Measurements from ENCODE around the gene RFWD3.

Gene RFWD3

DNA sequence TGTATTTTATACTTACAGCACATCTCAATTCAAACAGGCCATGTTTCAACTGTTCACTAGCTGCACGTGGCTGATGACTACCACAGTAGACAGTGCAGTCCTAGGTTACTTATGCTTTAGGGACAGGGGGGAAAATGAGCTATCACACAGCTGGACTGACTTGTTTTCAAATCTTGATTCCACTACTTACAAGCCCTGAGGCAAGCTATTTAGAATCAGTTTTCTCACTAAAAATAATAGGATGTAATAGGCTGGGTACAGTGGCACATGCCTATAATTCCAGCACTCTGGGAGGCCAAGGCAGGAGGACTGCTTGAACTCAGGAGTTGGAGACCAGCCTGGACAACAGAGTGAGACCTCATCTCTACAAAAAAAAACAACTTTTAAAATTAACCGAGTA lies 70.1 kb downstream of the RFWD3 start:
- Histone ChIP-seq H3K4me3 (ENCODE audit: low read depth in 1 of 2, low read length in 2 of 2) (no peak overlapping the region), H3K9me3 (ENCODE audit: control insufficient read depth in 1 of 2, low read length in 2 of 2) (no peaks in the 10 kb centered on the region), H3K27me3 (ENCODE audit: low read depth, low read length) (no peaks in the 10 kb centered on the region), H3K36me3 (ENCODE audit: control insufficient read depth in 1 of 2, insufficient read depth in 2 of 2, low read length in 2 of 2) (peaks cover 0 to 5% of the 10 kb centered on the region in 2 donors), H3K4me1 (ENCODE audit: control insufficient read depth in 1 of 2, insufficient read depth in 2 of 2, low read length in 2 of 2) (peaks cover 0 to 11% of the 10 kb centered on the region in 2 donors), H3K27ac (ENCODE audit: low read length) (no peak overlapping the region)

DNA sequence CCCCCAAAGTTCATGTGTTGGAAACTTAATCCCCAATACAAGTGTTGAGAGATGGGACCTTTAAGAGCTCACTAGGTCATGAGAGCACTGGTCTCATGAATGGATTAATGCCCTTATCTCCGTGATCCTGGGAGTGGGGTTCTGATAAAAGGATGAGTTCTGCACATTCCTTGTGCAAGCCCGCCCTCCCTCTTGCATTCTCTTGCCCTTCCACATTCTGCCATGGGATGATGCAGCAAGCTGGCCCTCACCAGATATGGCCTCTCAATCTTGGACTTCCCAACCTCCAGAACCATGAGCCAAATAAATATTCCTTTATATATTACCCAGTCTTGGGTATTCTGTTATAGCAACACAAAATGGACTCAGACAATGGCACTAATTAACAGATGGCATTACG lies 73.8 kb downstream of the RFWD3 start:
- Histone ChIP-seq H3K27me3 (ENCODE audit: low read depth, low read length) (no peaks in the 10 kb centered on the region), H3K36me3 (ENCODE audit: control insufficient read depth in 1 of 2, insufficient read depth in 2 of 2, low read length in 2 of 2) (peaks cover 0 to 5% of the 10 kb centered on the region in 2 donors), H3K27ac (ENCODE audit: low read length) (no peak overlapping the region), H3K9me3 (ENCODE audit: control insufficient read depth in 1 of 2, low read length in 2 of 2) (no peaks in the 10 kb centered on the region), H3K4me1 (ENCODE audit: control insufficient read depth in 1 of 2, insufficient read depth in 2 of 2, low read length in 2 of 2) (peaks cover 0 to 6% of the 10 kb centered on the region in 2 donors), H3K4me3 (ENCODE audit: low read depth in 1 of 2, low read length in 2 of 2) (no peak overlapping the region)

DNA sequence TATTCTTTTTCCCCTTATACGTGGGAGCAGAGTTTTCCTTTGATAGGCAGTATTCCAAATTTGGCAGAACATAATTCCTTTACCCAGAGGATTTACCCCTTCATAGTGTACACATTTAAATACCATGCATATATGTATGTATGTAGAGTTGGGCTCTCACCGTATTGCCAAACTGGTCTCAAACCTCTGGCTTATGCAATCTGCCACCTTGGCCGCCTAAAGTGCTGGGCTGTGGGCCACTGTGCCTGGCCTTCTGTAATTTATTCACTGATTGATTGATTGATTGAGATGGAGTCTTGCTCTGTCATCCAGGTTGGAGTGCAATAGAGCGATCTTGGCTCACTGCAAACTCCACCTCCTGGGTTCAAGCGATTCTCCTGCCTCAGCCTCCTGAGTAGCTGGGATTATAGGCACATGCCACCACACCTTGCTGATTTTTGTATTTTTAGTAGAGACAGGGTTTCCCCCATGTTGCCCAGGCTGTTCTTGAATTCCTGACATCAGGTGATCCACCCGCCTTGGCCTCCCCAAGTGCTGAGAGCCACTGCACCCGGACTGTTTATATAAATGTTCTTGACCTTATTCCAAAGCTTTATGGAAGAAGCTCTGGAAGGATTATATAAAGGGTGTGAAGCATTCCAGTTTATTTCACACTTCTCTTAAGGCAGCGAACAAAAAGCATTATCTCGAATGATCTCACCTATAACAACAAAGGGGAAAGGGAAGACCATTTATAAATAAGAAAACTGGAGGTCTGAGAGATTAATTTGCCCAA lies 74.6 kb downstream of the RFWD3 start:
- peaks cover 0 to 6% of the 10 kb centered on the region in 2 donors for H3K4me1 ChIP-seq (ENCODE audit: control insufficient read depth in 1 of 2, insufficient read depth in 2 of 2, low read length in 2 of 2)
- H3K36me3 ChIP-seq (ENCODE audit: control insufficient read depth in 1 of 2, insufficient read depth in 2 of 2, low read length in 2 of 2): peaks cover 0 to 3% of the 10 kb centered on the region in 2 donors
- H3K9me3 ChIP-seq (ENCODE audit: control insufficient read depth in 1 of 2, low read length in 2 of 2): no peaks in the 10 kb centered on the region
- no peak overlapping the region for H3K4me3 ChIP-seq (ENCODE audit: low read depth in 1 of 2, low read length in 2 of 2)
- no peak overlapping the region for H3K27ac ChIP-seq (ENCODE audit: low read length)
- H3K27me3 ChIP-seq (ENCODE audit: low read depth, low read length): no peaks in the 10 kb centered on the region

DNA sequence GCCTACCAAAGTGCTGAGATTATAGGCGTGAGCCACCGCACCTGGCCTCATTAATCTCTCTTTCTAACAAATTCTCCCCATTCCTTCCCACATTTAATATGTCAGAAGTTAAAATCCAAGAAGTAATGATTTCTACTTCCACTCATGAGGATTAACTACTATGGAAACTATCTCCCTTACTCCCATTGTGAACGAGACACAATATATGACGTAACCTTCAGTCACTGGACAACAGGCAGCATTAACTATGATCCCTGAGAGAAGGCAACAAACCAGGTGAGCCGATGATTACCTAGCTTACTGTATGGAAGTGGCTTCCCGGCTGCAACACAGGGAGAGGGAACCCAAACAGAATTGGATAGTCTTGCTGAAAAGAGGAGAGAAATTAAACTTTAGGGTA lies 79.7 kb downstream of the RFWD3 start:
- Histone ChIP-seq H3K4me1 (ENCODE audit: control insufficient read depth in 1 of 2, insufficient read depth in 2 of 2, low read length in 2 of 2) (peaks cover 3 to 8% of the 10 kb centered on the region in 2 donors), H3K27ac (ENCODE audit: low read length) (no peak overlapping the region), H3K9me3 (ENCODE audit: control insufficient read depth in 1 of 2, low read length in 2 of 2) (no peaks in the 10 kb centered on the region), H3K4me3 (ENCODE audit: low read depth in 1 of 2, low read length in 2 of 2) (no peak overlapping the region), H3K27me3 (ENCODE audit: low read depth, low read length) (no peaks in the 10 kb centered on the region), H3K36me3 (ENCODE audit: control insufficient read depth in 1 of 2, insufficient read depth in 2 of 2, low read length in 2 of 2) (no peaks in the 10 kb centered on the region)

DNA sequence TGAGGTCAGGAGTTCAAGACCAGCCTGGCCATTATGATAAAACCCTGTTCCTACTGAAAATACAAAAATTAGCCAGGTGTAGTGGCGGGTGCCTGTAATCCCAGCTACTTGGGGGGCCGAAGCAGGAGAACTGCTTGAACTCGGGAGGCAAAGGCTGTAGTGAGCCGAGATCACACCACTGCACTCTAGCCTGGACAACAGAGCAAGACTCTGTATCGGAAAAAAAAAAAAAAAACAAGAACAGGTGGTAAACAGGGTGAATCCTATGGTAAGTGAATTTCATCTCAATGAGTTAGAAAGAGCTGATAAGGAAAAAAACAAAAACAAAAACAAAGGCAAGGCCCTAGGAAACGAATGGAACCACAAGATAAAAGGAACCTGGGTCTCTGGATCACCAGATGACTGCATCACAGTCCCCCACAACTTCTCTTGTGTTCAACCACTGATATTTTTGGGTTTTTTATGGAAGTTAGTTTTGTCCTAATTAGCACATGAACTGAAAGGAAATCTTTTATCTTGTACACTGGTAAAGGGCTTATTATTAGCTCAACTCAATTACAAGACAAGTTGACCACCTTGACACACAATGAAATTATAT lies 80.7 kb downstream of the RFWD3 start:
- H3K27me3 ChIP-seq (ENCODE audit: low read depth, low read length): no peaks in the 10 kb centered on the region
- H3K4me3 ChIP-seq (ENCODE audit: low read depth in 1 of 2, low read length in 2 of 2): no peak overlapping the region
- H3K36me3 ChIP-seq (ENCODE audit: control insufficient read depth in 1 of 2, insufficient read depth in 2 of 2, low read length in 2 of 2): no peaks in the 10 kb centered on the region
- H3K27ac ChIP-seq (ENCODE audit: low read length): no peak overlapping the region
- no peaks in the 10 kb centered on the region for H3K9me3 ChIP-seq (ENCODE audit: control insufficient read depth in 1 of 2, low read length in 2 of 2)
- peaks cover 2 to 8% of the 10 kb centered on the region in 2 donors for H3K4me1 ChIP-seq (ENCODE audit: control insufficient read depth in 1 of 2, insufficient read depth in 2 of 2, low read length in 2 of 2)

DNA sequence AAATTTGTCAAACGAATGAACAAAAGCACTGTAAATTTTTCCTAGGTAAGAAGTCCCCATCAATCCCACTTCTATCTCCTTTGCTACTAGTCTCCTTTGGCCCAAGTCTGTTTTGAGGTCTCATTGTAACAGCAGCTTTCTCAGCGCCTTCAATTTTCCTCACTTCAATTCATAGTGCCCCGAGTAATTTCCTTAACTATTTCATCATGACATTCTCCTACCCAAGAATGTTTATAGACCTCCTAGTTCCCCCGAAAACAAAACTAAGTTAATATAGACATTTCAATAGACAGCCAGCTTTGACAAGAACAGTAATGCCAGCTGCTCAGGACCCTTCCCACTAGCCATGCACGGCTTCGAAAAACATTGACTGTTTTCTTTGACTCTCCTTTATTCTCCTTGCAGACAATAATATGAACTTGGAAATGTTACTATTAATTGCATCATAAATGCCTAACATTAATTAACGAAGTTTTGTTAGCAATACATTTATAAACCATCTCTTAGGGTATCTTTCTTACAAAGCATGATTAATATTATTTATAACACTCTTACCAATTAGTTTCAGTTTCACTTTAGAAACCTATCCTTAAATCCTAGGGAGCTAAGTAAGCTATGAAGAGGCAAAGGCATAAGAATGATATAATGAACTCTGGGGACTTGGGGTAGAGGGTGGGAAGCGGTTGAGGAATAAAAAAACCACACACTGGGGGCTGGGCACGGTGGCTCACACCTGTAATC lies 82.6 kb downstream of the RFWD3 start:
- Histone ChIP-seq H3K27ac (ENCODE audit: low read length) (no peak overlapping the region), H3K4me1 (ENCODE audit: control insufficient read depth in 1 of 2, insufficient read depth in 2 of 2, low read length in 2 of 2) (peaks cover 6 to 8% of the 10 kb centered on the region in 2 donors), H3K4me3 (ENCODE audit: low read depth in 1 of 2, low read length in 2 of 2) (peak overlapping the region; percentile 2 to 26)

DNA sequence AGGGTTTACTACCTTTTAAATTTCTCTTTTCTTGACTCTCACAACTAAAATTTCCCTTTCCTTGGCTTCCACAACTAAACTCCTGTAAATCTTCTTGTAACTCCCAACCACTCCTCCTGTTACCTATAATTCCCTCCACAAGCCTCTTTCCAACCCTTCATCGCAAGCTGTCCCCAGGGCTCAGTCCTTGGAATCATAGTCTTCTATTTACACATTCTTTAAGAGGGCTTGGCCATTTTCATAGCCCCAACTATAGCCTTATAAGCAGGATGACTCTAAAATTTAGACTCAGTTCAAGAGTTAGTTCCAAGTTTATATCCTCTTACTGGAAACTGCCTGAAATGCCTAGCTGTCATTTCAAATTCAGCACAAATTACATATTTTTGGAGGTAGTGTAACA lies 83.7 kb downstream of the RFWD3 start:
- Histone ChIP-seq H3K4me3 (ENCODE audit: low read depth in 1 of 2, low read length in 2 of 2) (no peak overlapping the region), H3K27ac (ENCODE audit: low read length) (no peak overlapping the region), H3K36me3 (ENCODE audit: control insufficient read depth in 1 of 2, insufficient read depth in 2 of 2, low read length in 2 of 2) (no peaks in the 10 kb centered on the region), H3K4me1 (ENCODE audit: control insufficient read depth in 1 of 2, insufficient read depth in 2 of 2, low read length in 2 of 2) (peaks cover 8 to 10% of the 10 kb centered on the region in 2 donors), H3K9me3 (ENCODE audit: control insufficient read depth in 1 of 2, low read length in 2 of 2) (no peaks in the 10 kb centered on the region), H3K27me3 (ENCODE audit: low read depth, low read length) (no peaks in the 10 kb centered on the region)

More for the DNA sequence above, 82.6 kb downstream of the RFWD3 start:
- no peaks in the 10 kb centered on the region for H3K36me3 ChIP-seq (ENCODE audit: control insufficient read depth in 1 of 2, insufficient read depth in 2 of 2, low read length in 2 of 2)
- no peaks in the 10 kb centered on the region for H3K9me3 ChIP-seq (ENCODE audit: control insufficient read depth in 1 of 2, low read length in 2 of 2)
- no peaks in the 10 kb centered on the region for H3K27me3 ChIP-seq (ENCODE audit: low read depth, low read length)

DNA sequence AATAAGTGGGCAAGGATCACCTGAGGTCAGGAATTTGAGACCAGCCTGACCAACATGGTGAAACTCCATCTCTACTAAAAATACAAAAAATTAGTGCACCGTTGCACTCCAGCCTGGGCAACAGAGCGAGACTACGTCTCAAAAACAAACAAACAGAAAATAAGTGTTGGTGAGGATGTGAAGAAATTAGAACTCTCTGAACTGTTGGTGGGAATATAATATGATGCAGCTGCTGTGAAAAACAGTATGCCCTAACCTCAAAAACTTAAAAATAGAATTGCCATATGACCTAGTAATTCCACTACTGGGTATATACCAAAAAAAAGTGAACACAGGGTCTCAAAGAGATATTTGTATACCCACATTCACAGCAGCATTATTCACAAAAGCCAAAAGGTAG lies 85.8 kb downstream of the RFWD3 start:
- H3K36me3 ChIP-seq (ENCODE audit: control insufficient read depth in 1 of 2, insufficient read depth in 2 of 2, low read length in 2 of 2): no peaks in the 10 kb centered on the region
- no peak overlapping the region for H3K27ac ChIP-seq (ENCODE audit: low read length)
- peaks cover 8 to 12% of the 10 kb centered on the region in 2 donors for H3K4me1 ChIP-seq (ENCODE audit: control insufficient read depth in 1 of 2, insufficient read depth in 2 of 2, low read length in 2 of 2)
- no peaks in the 10 kb centered on the region for H3K9me3 ChIP-seq (ENCODE audit: control insufficient read depth in 1 of 2, low read length in 2 of 2)
- H3K27me3 ChIP-seq (ENCODE audit: low read depth, low read length): no peaks in the 10 kb centered on the region
- H3K4me3 ChIP-seq (ENCODE audit: low read depth in 1 of 2, low read length in 2 of 2): no peak overlapping the region

DNA sequence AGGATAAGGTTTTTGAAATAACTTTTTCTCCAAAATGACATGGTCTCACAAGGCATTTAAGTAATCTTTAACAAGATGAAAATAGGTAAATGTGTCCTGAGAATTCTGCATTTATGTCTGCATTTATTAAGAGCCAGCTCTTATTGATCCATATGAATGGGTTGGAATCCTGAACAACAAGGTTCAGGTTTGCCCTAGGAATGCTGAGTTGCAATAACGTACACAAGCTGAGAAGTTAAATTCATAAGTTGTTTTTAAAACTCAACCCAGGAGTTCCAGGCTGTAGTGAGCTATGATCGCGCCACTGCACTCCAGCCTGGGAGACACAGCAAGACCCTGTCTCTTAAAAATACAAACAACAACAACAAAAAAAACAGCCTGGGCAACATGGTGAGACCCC lies 87.8 kb downstream of the RFWD3 start:
- H3K27ac ChIP-seq (ENCODE audit: low read length): no peak overlapping the region
- H3K36me3 ChIP-seq (ENCODE audit: control insufficient read depth in 1 of 2, insufficient read depth in 2 of 2, low read length in 2 of 2): no peaks in the 10 kb centered on the region
- H3K9me3 ChIP-seq (ENCODE audit: control insufficient read depth in 1 of 2, low read length in 2 of 2): no peaks in the 10 kb centered on the region
- H3K4me3 ChIP-seq (ENCODE audit: low read depth in 1 of 2, low read length in 2 of 2): no peak overlapping the region
- no peaks in the 10 kb centered on the region for H3K27me3 ChIP-seq (ENCODE audit: low read depth, low read length)
- H3K4me1 ChIP-seq (ENCODE audit: control insufficient read depth in 1 of 2, insufficient read depth in 2 of 2, low read length in 2 of 2): peaks cover 3 to 12% of the 10 kb centered on the region in 2 donors

DNA sequence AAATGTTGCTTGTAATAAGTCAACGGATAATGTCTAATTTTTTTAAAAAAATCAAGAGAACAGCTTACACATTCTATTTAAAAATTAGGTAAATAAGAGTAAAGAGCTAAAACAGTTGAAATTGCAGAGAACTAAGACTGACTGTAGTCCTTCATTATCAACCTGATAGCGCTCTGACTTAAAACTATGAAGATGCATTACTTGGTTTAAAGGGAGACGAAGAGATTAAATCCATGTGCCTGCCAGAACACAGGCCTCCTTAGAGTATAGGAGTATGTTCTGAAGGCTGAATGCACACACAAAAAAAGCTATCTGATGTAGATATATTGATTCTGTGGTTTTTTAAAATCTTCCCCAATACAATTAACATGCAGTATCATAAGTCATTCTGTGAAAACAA lies 88.2 kb downstream of the RFWD3 start:
- Histone ChIP-seq H3K27ac (ENCODE audit: low read length) (no peak overlapping the region), H3K27me3 (ENCODE audit: low read depth, low read length) (no peaks in the 10 kb centered on the region), H3K9me3 (ENCODE audit: control insufficient read depth in 1 of 2, low read length in 2 of 2) (no peaks in the 10 kb centered on the region), H3K4me3 (ENCODE audit: low read depth in 1 of 2, low read length in 2 of 2) (no peak overlapping the region), H3K36me3 (ENCODE audit: control insufficient read depth in 1 of 2, insufficient read depth in 2 of 2, low read length in 2 of 2) (no peaks in the 10 kb centered on the region), H3K4me1 (ENCODE audit: control insufficient read depth in 1 of 2, insufficient read depth in 2 of 2, low read length in 2 of 2) (peaks cover 0 to 12% of the 10 kb centered on the region in 2 donors)

DNA sequence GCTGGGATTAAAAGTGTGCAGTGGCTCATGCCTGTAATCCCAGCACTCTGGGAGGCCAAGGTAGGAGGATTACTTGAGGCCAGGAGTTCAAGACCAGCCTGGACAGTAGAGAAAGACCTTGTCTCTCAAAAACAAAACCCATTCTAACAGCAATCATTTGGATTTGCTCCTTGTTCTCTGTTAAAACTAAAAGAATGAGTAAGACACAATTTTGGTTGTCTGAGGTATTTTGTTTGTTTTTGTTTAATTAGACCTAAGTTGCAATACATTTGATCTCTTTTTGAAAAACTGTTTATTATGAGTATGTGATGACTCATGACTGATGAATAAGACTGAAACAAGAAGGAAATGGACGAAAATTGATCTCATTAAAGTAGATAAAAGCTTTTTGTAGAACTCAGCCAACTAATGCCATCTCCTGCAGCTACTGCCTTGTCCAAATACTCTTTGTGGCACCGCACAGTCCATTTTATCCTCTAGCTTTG lies 88.8 kb downstream of the RFWD3 start:
- Histone ChIP-seq H3K36me3 (ENCODE audit: control insufficient read depth in 1 of 2, insufficient read depth in 2 of 2, low read length in 2 of 2) (no peaks in the 10 kb centered on the region), H3K27me3 (ENCODE audit: low read depth, low read length) (no peaks in the 10 kb centered on the region), H3K9me3 (ENCODE audit: control insufficient read depth in 1 of 2, low read length in 2 of 2) (no peaks in the 10 kb centered on the region), H3K27ac (ENCODE audit: low read length) (no peak overlapping the region), H3K4me3 (ENCODE audit: low read depth in 1 of 2, low read length in 2 of 2) (no peak overlapping the region), H3K4me1 (ENCODE audit: control insufficient read depth in 1 of 2, insufficient read depth in 2 of 2, low read length in 2 of 2) (peaks cover 0 to 12% of the 10 kb centered on the region in 2 donors)

Measured in muscle layer of duodenum (tissue), 2 donors.